Raji (cell line): ENCODE results near the gene NUP50.

Experiments
- POLR2A ChIP-seq: IDR thresholded peaks from 2 replicates; pipeline ENCODE4 v1.6.1; 2011; ENCODE audit warnings: low read depth, low read length, control low read depth; ENCODE audit not compliant: insufficient read depth

NUP50 gene

DNA sequence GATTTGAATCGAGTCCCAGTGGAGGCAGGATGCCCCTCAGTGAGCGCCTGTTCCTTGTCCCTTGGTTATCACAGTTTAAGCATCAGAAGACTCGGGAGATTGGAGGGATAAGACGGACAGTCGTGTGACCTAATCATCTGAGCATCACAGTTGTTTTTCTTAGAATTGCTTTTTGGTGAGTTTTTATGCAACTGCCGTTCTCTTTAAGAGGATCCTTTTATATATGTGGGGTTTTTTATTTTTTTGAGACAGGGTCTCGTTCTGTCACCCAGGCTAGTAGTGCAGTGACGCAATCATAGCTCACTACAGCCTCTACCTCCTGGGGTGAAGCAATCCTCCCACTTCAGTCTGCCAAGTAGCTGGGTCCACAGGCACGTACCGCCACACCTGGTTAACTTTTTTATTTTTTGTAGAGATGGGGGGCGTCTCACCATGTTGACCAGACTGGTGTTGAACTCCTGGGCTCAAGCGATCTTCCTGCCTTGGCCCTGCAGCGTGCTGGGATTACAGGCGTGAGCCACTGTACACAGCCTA, 16.5 kb downstream of the NUP50 start:
- no peak for TF ChIP-seq POLR2A

DNA sequence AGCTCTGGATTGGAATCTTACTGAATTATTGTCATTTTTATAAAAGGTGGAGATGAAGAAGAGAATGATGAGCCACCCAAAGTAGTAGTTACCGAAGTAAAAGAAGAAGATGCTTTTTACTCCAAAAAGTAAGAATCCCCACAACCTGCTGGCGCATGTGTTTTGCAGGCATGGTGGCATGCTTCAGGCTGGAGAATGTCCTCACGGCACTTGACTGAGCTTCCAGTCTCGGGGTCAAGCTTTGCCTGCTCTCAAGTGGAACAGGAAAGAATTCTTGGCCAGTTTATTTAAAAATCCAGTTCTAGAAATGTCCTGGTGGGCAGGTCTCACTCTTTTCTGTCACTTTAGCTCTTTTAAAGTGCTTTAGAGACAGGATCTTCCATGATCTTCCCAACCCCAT, 17.5 kb downstream of the NUP50 start:
- TF ChIP-seq POLR2A = no peak

DNA sequence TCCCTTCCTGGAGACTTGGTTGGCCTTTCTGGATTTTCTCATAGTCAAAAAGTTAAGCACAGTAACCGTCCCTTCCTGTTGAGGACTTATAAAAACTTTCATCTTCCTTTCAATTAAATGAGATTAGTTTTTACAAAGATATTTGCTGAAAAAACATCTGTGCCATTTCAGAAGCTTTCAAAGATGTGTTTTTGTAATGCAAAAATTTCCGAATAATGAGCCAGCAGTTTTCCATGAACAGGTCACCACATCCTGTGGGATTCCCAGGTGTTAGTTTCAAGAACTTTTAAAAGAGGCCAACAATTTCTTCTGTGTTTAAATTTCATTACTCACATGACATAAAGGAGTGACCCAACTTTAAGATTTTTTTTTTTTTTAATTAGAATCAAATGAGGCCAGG, 18.0 kb downstream of the NUP50 start:
- no peak for TF ChIP-seq POLR2A

DNA sequence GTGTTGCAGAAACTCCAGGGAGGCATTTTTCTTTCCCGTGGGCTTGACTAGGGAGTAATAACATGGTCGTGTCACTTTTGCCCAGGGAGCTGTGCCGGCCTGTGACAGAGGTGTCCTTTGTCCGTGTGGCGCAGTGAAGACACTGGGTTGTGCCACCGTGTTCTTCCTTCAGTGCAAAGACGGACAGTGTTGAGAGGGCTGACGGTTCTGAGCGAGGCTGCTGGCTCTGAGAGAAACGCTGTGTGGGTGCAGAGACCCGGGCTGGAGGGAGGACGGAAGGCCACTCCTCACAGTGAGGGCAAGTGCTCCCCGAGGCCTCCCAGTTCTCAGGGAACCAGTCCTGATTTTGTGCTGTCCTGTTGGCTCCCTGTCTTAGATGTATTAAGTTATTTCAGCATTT, 20.2 kb downstream of the NUP50 start:
- no peak for TF ChIP-seq POLR2A

DNA sequence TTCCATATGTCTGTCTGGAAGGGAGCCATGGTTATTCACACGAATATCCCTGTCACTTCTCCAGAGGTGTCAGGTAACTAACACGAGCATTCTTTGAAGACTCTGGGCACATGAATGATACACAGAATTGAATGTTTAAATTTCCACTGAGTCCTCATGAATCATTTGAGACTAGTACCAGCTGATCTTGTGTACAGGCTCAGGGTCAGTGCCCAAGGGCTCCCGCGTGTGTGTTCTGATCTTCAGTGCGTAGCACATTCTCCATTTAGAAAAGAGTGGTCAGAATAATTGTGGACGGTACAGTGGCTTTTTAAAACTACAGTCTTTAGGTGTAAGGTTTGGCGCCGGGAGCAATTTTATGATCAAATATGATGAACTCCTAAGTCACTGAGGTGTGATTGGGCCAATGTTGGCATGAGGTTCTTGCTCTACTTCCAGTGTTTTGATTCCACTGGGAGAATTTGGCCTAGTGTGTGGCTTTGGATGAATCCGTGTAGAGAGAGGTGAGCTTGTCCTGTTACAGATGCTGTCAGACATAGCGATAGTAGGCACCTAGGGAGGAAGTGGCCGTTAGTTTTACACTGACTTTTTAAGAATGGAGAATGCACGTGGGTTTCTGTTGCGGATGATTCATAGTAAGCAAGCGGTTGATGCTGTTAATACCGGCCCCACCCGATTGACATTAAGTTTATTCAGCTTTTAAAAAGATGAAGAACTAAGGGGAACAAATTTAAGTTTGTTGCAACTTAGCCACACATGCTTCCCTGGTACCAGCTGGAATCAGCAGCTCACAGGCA, 22.2 kb downstream of the NUP50 start:
- no peak for TF ChIP-seq POLR2A

DNA sequence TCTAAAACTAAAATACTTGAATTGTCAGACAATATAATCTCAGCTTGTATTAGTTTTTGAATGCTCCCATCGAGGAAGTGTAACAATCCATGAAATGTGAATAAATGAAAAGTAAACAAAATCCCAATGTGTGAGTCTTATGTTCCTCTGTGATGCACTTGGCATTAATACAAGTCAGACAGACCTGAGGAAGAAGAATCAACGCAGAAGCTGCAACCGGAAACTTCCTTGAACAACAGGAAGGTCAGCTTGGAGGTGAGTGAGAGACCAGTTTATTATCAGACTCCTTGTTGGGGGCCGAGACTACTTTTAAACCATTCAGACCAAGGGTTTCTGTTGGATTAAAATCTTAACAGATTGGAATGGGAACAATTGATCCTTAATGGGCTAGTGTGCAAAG, 24.2 kb downstream of the NUP50 start:
- no peak for TF ChIP-seq POLR2A

DNA sequence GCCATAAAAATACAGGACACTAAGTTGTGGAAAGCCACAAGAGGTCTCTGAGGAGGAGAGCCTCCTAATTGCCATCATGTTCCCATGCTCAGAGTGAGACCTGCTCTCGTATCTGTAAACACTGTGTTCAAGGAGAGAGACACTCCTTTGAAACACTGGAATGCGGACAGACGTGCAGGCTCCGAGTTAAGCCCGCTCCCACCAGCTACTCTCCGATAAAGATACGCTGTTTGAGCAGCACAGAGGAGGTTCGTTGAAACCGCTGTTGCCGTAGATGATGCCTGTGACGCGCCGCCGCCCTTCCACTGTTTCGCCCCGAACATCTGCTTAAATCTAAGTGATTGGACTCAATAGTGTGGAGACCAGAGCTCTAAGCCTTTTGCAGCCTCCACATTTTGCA, 25.1 kb downstream of the NUP50 start:
- TF ChIP-seq POLR2A = no peak

DNA sequence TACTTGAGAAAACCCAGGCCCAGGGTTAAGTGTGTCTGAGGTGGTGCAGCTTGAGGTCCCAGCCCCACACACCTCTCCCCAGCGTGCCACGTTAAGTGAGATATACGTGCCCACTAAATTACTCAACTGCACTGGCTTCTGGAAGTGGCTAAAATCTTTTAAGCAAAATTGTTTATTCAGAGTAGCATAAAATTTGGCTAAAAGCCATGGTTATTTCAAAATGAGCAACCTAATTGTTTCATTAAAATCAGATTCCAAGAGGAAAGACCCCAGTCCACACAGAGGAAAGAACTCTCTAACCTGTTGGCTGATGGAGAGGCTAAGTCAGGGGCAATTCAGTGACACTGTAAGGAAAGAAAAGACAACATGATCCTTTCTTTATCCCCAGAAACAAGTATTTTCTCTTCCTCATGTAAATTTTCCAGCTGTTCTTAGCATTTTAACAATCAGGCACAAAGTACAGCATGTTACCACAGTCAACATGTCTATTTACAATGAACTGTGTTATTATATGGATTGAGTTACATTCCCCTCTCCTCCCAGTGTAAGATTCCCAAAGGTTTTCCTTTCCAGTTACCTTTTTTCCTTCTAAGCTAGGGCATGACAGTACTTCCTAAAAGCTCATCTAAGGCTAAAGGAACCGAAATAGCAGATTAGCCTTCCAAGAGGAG, 26.6 kb downstream of the NUP50 start:
- no peak for TF ChIP-seq POLR2A

DNA sequence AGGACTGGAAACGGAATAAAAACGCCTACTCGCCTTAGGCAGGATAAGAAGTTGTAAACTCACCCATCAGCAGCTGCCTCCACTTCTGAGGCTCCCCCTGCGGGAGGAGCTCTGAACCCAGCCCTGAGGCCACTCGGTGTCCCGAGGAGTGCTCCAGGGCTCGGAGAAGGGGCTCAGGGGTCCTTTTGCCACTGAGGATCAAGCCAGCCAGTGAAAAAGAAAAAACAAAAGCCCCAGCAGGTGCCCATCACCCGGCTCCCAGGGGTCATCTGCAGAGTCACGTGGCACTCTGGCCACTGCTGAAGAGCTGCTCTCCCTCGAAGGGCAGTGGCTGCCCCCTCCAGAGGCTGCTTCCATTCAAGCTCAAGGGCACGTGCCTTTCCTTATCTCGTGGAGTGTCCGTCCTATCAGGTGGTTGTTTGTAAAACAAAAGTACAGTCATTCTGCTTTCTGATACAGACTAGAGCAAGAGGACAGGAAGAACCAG, 29.0 kb downstream of the NUP50 start:
- no peak for TF ChIP-seq POLR2A

DNA sequence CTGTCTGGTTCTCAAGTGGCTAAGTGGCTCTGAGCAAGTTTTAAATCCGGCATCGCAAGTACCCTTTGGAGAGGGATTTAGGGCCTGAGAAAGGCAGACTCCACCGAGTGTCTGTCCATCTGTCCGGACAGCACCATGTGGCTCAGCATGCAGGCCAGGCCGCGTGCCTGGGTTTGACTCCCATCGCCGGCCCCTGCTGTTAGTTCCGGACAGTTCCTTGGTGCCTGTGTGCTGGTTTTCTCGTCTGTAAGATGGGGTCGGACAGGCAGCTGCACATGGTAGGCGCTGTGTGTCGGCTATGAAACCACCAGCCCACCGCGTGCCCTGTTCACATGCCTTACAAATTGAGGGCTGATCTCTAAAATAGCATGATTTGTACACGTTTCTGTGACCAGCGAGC, 31.0 kb downstream of the NUP50 start:
- no peak for TF ChIP-seq POLR2A

DNA sequence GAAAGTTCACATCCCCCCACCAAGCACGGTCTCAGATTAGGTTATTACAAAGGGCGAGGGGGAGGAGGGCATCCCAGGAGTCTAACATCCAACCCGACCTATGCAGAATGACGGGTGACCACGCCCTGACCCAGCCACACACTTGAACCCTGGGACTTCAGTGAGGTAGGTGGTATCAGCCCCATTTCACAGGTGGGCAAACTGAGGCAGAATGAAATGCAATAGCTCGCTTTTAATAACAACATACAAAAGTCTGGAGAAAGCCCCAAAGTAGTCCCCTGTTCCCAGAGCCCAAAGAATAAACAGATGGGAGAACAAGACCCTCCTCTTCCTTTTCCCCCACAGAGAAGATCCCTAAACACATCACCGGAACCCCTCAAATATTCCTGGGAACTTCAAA, 31.9 kb downstream of the NUP50 start:
- no peak for TF ChIP-seq POLR2A

DNA sequence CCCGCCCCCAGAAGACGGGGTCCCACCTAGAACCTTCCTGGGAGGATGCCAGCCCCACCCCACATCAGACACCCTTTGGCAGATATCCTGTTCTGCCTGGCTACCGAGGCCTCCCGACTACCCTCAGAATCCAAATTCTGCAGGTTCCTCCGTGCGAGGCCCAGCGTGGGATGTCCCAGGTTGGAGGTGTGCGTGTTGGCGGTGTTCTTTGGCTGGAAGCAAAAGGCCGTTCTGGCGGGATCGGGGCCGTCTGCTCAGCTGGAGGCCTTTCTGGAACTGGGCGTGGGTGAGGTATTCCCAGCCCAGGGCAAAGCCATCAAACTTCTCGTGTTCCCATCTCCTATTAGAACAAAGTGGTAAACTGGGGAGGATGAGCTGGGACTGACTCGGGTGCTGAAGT, 32.6 kb downstream of the NUP50 start:
- TF ChIP-seq POLR2A = no peak

DNA sequence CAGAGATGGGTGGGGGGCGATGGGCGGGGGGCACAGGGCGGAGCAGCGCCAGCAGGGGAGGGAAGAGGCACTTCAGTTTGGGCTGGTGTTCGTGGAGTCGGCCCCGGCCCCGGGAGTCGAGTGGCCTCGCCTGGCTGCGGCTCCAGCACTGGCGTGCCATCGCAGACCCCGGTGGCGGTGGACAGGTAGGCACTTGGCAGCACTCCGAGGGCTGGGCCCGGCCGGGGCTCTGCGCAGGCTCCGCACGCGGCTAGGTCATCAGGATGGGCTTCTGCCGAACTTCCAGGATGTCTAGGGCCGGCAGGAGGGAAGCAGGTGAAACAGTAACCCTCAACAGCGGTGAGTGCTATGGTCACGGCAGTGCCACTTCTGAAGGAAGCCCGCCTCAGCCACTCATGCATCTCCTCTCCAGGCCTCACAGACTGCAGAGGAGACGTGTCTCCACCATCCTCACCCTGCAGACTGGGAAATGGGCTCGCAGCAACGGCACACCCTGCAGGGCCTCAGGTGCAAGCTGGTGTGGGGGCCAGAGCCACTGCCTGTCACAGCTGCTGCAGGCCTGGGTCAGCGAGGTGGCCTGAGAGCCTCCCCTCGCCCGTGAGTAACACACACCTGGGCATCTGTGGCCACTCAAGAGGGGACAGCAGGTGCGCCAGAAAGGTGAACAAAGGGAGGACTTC, 33.3 kb downstream of the NUP50 start:
- no peak for TF ChIP-seq POLR2A

DNA sequence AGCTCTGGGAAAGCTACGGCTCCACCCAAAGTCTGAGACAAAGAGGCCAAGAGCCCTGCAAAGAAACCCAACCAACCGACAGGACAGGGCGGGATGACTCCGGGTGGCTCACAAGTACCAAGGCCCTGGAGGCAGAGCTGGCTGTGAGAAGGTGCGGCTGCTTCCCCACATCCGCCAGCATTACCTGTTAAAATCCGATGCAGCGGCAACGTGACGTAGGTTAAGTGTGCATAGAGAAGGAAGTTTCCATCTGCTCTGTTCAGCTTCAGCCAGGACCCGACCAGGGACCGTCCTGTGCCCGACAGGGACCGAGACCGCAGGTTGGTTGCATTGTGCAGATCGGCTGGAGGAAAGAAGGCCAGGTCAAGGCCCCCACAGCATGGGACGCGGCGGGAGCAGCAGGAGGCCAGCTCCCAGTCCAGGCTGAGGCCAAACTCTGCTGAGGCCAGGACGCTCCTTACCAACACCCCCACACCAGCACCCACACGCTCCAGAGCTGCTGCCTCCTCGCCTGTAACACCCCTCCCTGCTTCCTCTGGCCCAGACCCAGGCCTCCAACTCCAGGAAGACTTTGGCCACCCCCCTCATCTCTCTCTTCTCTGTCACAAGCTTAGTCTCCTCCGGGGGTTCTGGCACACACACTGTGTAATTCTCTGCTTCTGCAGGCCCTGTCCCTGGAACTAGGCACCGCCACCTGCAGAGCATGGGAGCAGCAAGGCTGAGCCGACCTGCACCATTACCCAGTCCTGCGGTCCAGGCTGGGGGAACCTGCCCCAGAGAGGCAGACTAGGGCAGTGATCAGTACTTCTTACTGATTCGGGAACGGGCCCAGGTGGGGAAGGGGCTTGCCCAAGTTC, 34.1 kb downstream of the NUP50 start:
- TF ChIP-seq POLR2A = no peak

DNA sequence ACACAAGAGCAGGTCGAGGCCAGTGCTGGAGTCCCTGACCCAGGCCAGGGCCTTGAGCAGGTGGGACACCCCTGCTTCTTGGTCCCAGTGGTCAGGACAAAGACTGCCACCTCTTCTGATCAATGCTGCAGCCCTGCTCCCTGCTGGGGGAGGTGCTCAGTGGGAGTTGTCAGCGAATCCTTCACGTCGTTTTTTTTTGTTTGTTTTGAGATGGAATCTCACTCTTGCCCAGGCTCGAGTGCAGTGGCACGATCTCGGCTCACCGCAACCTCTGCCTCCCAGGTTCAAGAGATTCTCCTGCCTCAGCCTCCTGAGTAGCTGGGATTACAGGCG, 34.7 kb downstream of the NUP50 start:
- no peak for TF ChIP-seq POLR2A

DNA sequence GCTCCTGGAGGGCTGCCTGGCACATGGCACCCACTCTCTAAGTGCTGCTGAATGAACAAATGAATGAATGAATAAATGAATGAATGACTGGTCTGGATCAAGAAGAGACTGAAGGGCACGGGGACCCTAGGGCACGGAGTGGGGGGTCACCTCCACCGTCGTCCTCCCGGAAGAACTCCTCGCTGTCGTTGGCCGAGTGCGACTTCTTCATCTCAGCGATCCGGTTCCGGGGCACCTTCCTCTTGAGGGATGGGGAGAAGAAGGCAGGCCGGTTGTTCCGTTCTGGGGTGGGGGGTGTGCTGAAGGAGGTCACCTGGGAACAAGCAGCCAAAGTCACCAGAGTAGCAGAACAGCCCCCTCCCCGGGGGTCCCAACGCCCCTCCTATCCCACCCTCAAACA, 36.0 kb downstream of the NUP50 start:
- TF ChIP-seq POLR2A = no peak

DNA sequence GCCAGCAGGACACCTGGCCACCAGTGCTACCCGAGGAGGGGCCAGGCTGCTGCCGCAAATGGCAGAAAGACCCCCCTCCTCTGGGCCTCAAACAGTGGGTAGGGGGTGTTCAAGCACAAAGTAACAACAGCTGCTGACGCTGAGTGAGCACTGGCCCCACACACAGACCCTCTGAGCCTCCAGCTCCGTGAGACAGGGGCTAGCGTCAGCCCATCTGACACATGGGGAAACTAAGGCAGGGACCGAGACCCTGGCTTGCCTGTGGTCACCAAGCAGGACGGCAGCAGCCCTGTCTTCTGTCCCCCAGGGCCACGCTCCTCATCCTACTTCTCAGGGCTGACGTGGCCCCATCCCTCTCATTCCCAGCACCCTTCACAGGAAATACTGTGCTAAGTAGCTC, 36.5 kb downstream of the NUP50 start:
- no peak for TF ChIP-seq POLR2A
